GM18517 (cell line): ENCODE data around the gene COX17.

Experiments used
- ATAC-seq: cut with Tn5 transposase; IDR thresholded peaks from one replicate; pipeline ENCODE4 v1.9.1; 2021; ENCODE audit warnings: mild to moderate bottlenecking, moderate library complexity; ENCODE audit not compliant: unreplicated experiment

Gene COX17

GRCh38 chr3:119675188-119675874, 1.9 kb downstream of the COX17 start:
- no peak for ATAC-seq

- no peak for ATAC-seq
Observed at GRCh38 chr3:119673875-119674274, 3.3 kb downstream of the COX17 start.

- no peak for ATAC-seq
Observed at GRCh38 chr3:119672776-119673175, 4.4 kb downstream of the COX17 start.

DNA sequence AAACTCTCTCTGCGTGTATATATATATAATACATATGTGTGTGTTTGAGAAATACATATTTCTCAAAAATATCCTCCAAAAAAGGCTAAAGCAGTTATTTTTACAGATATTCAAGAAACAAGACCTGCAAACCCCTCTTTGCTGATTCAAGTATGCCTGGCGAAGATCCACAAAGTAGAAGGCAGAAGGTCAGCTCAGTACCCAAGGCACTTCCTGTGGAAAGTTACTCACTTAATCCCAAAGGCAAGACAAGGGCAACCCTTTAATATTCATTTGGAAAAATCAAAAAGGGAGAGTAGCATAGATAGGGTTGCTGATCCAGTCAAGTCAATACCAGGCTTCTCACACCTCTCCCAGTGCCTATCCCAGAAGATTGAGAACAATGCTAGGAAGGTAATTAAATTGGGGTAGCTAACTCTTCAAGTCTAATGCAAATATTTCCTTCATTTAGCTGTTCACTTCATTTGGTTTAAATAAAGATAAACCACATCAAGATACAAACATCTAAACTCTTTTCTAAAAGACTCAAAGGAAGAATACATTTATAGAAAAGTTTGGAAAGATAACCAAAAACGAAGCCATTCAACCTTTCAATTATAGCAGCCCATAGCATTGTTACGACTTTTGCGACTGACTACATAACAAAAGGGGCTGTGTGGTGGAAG, 7.2 kb downstream of the COX17 start:
- ATAC-seq: no peak

GRCh38 chr3:119665954-119666559, 11.1 kb downstream of the COX17 start:
- ATAC-seq: no peak

- ATAC-seq: no peak
Observed at GRCh38 chr3:119664850-119665379, 12.3 kb downstream of the COX17 start.

DNA sequence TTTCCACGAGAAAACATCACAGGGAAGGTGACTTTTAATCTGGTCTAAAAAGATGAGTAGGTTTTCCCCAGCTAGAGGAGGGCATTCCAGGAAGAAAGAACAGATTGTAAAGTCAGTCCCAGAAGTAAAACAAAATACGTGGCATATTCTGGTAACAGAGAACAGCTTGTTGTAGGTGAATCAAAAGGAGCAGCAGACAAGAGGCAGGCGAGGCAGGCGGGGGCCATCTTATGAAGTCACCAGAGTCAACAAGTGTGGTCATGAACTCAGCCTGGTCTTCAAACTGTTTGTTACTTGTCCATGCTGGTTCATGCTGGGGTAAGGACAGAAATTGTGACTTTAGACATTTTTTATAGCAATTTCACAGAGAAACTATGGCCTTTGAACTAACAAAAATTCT, 12.8 kb downstream of the COX17 start:
- ATAC-seq: no peak

DNA sequence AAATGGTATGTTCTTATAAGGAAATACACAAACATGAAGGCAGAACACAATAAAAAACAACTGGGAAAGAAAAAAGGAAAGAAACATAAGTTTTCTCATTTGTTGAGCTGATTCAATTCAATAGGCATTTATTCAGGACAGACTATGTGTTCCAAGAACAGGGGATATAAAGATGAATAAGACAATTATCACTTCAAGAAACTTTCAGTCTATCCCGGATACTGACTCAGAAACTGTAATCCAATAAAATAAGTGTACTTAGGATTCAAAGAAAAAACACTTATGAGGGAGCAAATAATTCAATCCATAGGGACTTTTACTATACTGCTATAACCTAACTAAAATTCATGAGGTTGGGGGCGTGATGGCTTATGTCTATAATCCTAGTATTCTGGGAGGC, 13.3 kb downstream of the COX17 start:
- ATAC-seq: no peak

DNA sequence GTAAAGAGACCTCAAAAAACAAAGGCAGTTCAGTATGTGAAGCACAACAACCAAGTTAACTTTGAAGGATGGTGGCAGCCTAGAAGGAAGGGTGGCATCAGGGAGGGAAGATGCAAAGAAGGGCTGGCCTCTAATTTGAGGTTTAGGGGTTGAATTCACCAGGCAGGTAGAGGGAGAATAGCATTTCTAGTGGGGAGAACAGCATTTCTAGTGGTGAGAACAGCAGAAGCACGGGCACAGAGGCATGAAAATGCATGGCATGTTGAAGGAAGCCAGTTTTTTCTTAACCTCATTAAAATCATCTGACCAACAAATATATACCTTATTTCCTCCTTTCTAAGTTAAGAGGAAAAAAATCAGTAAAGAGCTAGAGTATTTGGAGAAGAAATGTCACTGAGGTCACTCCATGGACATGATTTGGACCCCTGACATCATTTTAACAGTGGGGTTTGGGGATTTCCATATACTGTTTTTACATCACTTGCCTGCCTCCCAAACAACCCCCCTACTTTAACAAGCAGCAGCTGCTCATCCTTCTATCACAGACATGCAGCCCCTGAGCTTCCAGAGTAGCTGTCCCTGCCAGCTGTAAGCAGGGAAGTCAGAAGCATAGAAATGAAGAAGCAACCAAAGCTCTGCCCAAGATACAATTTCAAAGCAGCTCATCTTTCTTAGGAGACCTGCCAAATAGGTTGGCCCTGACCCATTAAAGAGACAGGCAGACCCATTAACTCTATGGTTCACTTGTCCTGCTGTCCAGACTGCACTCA, 14.4 kb downstream of the COX17 start:
- ATAC-seq: no peak

- no peak for ATAC-seq
Observed at GRCh38 chr3:119660474-119661440, 16.4 kb downstream of the COX17 start, which contains the start of gene POPDC2. TSS of gene POPDC2 (minus strand) at chr3:119660589. CDS start at chr3:119660423, 166 bp downstream.

DNA sequence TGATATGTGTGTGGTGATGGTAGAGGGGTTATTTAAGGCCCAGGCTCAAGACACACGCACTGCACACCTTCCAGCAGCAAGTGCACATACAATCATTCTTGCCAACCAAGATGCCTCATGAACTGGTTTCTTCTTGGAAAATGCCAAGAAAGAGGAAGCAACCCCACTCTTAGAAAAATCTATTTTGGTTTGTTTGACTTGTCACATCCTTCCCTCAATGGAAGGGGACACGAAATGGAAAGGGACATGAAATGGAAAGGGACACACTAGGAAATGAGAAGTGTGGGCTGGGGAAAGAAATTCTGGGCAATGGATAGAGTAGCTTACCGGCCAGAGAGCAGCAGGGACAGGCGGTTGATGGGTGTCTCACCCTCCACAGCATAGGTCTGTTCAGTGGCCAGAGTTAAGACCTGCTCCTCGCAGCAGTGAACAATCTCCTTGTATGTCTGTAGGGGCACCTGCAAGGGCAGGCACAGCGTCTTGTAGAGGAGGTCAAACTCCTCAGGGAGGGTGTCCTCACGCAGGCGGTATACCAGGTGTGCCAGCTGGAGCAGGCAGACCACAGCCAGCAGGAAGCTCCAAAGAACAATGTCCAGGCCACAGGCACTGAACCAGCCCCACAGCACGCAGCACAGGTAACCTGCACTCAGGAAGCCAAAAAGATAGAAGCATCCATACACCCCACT, 17.5 kb downstream of the COX17 start:
- ATAC-seq: no peak

- no peak for ATAC-seq
Observed at GRCh38 chr3:119658994-119659393, 18.2 kb downstream of the COX17 start.

DNA sequence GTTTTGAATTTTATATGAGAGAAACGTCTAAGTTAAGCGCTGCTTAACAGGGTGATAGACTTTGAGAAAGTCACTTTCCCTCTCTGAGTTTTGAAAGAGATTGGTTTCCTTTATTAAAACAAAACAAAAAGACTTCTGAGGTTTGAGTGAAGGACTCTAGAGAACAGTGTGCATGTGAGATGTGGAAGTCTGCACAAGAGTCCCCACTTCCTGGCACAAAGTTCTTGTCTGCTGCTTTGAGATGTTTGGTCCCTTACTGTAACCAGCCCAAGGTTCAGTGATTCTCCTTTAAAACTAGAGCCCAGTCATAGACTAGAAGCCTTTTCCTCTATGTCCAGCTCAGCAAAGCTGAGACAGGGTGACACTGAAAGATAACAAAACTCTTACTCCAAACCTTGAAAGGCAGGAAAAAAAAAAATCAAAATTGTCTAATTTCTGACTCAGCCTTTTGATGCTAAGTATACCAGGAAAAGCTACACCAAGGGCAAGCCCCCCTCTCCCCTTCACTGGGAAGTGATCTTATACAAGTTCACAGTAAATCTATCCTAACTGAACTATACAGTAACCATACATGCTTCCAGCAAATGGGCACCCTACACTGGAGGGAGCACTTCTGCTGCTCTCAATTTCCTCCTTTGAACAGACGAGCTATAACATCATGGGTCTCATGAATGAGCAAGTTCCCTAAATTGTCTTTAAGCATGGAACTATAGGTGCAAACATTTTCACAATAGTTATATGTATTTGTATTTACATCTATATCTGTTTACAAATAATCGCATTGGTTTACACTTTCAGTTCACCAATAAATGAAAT, 19.1 kb downstream of the COX17 start:
- no peak for ATAC-seq

DNA sequence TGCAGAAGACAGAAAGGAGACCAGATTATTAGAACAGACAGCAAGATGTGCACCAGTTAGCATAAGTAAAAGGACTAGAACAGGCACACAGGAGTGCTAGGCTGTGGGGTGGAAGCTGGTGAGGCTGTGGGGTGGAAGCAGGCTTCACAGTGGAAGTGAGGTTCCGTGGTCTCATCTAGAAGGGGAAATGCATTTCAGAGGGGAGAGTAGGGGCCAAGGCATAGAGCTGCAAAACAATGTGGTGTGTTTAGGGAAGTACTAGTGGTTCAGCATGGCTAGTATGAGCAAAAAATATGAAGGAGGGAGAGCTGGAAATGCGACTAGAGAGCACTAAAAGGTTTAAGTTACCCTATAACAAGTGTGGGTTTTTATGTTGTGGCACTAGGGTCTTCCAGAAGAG, 23.3 kb downstream of the COX17 start:
- ATAC-seq: no peak

DNA sequence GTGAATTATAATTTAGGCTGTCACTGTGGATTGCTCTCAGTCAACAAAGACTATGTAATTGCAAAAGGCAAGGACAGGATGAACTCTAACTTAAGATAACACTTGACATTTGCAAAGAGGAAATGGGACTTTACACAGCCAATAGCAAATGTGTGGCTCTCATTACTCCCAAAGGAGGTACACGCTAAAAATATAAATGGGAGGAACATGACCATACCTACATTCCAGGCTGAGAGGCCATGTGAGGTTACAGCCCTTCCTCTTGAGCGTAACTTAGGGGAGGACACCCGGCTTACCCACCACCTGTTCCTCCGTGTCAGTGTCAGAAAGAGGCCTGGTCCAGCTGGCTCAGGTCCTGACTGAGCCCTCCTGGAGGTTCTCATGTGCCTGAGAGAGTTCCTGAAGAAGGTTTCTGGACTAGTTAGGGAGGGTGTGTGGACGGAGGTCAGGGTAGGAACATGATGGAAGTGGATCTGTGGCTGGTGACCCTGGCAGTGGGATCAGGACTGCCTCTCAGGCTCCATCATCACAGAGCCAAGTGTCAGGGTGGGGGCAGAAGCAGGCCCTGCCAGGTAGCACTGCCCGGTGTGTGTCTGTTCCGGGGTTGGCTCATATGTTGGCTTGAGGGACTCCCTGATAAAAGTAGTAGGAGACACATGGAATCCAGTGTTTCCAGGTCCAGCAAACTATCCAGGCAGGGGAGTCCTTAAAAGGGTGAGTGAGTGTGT, 24.7 kb downstream of the COX17 start:
- no peak for ATAC-seq

DNA sequence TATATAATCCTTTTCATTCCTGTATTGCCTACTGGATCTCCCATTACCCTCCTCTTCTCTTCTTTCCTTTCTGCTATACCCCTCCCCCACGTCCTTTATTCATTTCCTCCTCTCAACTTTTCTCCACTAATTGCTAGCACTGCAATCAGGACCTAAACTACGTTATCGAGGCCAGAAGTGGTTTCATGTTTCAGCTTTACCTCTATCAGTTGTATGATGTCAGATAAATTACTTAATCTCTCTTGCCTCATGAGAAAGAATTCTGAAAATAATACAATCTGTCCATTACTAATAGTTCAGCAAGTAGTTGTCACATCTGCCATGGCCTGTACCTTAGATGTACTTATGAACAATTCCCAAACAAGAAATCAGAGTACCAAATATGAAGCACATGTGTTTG, 27.4 kb downstream of the COX17 start:
- no peak for ATAC-seq

GRCh38 chr3:119647843-119648575, 29.2 kb downstream of the COX17 start:
- no peak for ATAC-seq
